ENCODE measurements around the gene PIK3R1.

GRCh38 chr5:68232277-68232676 is 16.7 kb downstream of the PIK3R1 start:
- TF ChIP-seq CTCF (IDR thresholded peaks at IDR 0.05) (no peak), POLR2A (IDR thresholded peaks at IDR 0.05) (no peak)

Measured in Peyer's patch (tissue), 4 donors.